SH-SY5Y (cell line): ENCODE measurements around the gene LOXL1.

Source experiments
- GATA2 ChIP-seq: IDR thresholded peaks from 2 replicates; pipeline ENCODE4 v1.6.1; 2011; ENCODE audit warnings: mild to moderate bottlenecking, low read depth, low read length
- GATA3 ChIP-seq: IDR thresholded peaks from 2 replicates; pipeline ENCODE4 v1.6.1; 2011; ENCODE audit warnings: low read depth, mild to moderate bottlenecking, low read length, moderate library complexity

Gene LOXL1

DNA sequence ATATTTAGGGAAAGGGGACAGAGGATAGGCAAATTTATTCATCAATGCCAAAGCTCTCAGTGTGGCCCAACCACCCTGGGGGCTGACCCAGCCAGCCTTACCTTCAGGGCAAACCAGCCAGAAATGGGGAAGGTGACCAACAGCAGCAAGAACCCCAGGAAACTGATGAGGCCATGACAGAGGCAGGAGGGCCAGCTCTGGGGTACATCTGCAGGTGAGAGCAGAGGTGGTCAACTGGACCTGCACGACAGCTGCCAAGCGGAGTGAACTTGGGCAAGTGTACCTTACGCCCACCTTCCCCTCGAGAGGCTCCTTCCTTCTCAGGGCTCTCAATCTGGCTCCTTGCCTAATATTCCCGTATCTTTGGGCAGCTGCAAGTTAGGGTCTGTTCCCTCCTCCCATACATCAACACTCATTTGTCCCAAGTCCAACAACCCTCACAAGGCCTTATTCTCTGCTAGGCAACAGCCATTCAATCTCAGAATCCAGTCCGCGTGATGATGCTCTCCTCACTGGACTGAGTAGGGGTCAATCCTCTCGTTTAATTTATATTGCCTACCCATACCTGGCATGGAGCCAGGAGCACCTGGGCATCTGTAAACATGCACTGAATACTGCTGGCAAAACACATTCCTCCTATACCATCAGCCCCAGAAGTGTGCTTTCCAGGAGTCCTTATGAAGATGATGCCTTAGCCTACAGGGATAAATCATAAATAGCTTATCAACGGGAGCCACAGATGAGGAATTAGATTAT is 64.2 kb downstream of the LOXL1 start:
- TF ChIP-seq GATA2 (no peak), GATA3 (no peak)

DNA sequence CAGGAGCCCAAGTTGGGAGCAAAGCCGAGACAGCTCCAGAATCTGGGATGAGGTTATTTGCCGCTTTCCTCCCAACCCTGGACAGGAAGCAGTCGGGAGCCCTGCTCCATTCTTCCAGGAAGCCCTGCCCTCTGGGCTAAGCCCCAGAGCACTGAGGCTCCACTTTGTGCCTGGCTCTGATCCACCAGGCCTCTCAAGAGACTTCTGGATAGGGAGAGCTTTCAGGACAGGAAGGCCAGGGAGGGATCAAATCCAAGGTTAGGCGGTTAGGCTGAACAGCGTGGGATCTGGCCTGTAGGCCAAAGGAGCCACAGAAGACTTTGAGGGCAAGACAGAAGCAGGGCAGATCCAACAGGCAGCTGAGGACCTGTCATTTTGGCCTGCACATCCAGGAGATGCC is 65.0 kb downstream of the LOXL1 start:
- TF ChIP-seq GATA3 = no peak
- no peak for TF ChIP-seq GATA2

DNA sequence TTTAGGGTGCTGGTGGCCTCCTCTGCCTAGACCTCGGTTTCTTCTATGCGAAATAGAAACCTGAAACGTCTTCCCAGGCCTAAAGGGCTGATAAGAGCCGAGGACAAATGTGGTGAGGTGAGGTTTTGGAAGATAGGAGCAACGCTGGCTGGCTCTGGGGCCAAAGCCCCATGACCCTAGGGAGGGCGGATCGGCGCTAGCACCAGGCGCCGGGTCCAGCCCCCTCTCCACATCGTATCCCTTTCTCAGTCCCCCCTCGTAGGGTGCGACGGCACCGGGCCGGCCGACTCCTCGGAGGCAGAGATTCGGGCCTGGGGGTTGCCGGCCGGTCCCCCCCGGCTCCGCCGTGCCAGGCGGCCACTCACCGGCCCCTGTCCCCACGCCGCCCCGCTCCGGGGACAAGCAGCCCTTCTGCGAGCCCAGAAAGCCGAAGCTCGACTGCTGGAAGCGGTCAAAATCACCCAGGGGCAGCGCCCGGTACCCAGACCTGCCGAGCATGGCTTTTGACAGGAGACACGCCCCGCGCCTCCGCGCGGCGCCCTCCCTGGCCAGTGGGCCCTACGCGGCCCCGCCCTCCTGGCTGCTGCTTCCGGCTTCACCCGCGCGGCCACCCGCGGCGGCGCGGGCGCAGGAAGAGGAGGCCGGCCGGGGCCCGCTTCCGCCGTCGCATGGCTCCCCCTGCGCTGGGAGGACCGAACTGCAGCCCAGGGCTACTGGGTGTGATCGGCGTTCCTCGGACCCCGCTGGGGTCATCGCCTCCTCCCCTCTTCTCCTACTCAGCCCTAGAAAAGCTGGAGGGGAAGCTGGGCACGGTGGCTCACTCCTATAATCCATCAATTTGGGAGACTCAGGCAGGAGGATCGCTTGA is 65.7 kb downstream of the LOXL1 start, which contains the start of gene STOML1:
Gene STOML1 (minus strand): TSS at position 570 of the 868 bp plus-strand sequence. CDS start 72 bp downstream, at position 498.
- TF ChIP-seq GATA3 (no peak), GATA2 (no peak)

DNA sequence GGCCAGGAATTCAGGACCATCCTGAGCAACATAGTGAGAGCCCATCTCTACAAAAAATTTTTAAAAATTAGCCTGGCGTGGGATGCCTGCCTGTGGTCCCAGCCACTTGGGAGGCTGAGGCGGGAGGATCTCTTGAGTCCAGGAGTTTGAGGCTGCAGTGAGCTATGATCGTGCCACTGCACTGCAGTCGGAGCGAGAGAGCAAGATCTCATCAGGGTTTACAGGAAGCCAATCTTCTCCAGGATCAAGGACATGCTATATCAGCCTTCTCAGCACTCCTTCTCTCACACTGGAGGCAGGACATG is 66.3 kb downstream of the LOXL1 start:
- TF ChIP-seq GATA2 (no peak), GATA3 (no peak)

DNA sequence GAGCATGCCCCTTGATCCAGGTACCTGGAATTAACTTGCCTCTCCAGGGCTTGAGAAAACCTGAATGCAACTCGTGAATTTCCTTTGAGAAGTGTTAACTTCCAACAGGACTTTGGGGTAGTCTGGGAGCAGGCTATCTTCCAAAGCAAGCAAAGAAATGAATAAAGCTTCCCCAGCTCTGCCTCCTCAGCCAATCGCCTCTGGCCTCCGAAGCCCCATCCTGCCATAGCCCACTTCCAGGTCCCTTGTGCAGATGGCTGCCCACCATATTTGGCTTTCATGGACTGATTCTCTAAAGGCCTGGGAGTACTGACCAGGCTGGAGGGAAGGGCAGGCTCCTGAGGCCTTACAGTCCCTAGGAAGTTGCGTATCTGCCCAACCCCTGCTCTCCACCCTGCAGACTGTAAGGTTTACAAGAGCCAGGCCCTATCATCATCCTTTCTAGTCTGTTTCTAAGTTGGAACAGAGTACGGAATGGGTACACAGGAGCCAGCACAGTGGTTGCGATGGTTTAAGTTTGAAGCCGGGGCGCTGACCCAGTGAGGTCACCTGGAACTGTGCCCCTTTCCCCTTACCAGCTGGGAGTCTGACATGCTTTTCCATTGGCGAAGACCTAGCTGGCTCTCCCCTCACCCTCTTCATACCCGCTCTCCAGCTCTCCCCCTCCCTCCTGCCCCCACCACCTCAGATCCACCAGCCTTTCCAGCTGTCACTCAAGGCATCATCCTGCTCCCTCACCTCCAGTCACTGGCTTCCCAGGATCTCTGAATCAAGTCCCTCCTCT is 67.1 kb downstream of the LOXL1 start:
- no peak for TF ChIP-seq GATA3
- TF ChIP-seq GATA2 = no peak

DNA sequence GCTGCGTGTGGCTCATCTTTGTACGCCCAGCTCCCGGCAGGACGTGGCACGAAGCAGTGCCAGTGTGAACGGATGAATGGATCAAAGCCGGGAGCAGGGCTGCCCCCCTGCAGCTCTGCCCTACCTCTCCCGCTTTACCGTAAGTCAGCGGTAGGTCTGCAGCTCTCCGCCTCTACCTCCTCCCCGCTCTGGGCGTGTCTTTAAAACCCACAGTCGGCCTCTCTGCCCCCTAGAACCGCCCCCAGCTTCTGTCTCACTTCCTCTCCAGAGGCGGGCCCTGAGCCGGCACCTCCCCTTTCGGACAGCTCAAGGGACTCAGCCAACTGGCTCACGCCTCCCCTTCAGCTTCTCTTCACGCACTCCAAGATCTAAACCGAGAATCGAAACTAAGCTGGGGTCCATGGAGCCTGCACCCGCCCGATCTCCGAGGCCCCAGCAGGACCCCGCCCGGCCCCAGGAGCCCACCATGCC is 68.2 kb downstream of the LOXL1 start, which contains the start of gene PML:
Gene PML (plus strand): TSS at position 304 of the 471 bp plus-strand sequence. CDS start 97 bp downstream, at position 401.
- TF ChIP-seq GATA2 (no peak), GATA3 (no peak)

DNA sequence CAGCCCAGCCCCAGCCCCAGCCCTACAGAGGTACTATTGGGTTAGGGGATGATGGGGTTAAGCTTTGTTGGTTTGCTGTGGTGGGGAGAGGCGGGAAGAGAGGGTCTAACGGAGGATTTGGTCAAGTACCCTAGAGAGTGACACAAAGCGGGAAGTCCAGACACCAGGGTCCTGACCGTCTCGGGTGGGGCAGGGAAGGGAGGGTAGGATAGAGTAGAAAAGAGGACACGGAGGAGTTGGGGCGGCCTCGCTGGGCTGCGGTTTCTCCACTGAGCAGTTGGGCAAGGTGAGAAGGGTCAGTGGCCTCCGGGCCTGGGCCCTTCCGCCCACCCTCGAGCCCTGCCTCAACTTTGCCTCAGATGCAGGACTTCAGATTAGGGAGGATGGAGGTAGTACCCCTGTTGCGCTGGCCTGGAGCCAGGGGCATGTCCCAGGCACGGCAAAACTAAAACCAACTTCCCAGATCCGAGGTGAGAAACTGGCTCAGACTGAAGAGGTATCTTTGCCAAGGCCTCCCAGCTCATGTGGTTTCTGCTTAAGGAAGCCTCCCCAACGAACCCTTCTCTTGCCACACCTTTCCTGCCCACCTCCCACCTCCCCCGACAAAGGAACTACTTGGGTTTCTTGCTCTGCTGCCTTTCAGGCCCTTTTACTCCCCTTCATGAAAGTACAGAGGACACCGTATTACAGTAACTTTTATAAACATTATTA is 68.8 kb downstream of the LOXL1 start:
- TF ChIP-seq GATA3 (no peak), GATA2 (no peak)

DNA sequence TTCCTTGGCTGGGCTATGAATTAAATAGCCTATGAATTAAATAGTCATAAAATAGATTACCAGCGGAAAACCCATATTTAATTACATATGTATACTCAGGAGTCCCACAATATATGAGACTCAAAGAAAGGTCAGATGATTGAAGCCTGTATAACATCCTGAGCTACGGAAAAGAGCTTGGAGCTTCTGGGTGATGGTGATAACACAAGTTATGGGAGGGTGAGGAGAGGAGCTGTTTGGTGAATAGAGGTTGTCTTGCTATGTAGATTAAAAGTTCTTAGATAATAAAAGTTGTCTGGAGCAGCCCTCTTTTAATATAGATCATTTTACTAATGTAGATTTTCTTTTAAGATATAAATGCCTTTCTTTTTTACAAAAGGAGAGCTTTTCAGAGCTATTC is 70.0 kb downstream of the LOXL1 start:
- no peak for TF ChIP-seq GATA2
- TF ChIP-seq GATA3 = no peak

DNA sequence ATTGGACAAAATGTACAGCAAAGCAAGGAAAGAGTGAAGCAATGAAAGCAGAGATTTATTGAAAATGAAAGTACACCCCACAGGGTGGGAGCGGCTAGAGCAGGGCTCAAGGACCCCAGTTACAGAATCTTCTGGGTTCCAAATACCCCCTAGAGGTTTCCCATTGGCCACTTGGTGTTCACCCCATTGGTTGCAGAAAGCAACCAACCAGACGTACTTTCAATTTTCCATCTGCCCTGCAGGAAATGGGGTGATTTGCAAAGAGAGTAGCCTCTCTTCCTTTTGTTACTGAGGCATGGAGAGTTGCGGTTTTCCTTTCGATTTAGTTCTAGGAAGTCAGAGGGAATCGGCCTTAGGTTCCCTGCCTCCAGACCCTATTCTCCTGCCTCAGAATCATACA is 70.7 kb downstream of the LOXL1 start:
- TF ChIP-seq GATA3 (no peak), GATA2 (no peak)

DNA sequence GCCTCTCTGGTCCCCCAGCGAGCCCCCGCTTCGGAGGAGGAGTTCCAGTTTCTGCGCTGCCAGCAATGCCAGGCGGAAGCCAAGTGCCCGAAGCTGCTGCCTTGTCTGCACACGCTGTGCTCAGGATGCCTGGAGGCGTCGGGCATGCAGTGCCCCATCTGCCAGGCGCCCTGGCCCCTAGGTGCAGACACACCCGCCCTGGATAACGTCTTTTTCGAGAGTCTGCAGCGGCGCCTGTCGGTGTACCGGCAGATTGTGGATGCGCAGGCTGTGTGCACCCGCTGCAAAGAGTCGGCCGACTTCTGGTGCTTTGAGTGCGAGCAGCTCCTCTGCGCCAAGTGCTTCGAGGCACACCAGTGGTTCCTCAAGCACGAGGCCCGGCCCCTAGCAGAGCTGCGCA is 71.7 kb downstream of the LOXL1 start:
- TF ChIP-seq GATA3 = no peak
- no peak for TF ChIP-seq GATA2
